ENCODE results near the gene SAT2.

SAT2 gene

GRCh38 chr17:7589204-7589868, 38.3 kb downstream of the SAT2 start:
- peak; percentile 77 to 82 (median 78) for TF ChIP-seq CTCF (IDR thresholded peaks at IDR 0.05; ENCODE audit: unreplicated experiment in 3 of 3)
- H3K4me1 Mint-ChIP-seq: peaks cover 28% of the 10 kb centered on the region
- no peaks in the 10 kb centered on the region for H3K27me3 Mint-ChIP-seq (ENCODE audit: low read depth)

GRCh38 chr17:7588553-7589203, 38.9 kb downstream of the SAT2 start:
- no peaks in the 10 kb centered on the region for H3K27me3 Mint-ChIP-seq (ENCODE audit: low read depth)
- TF ChIP-seq CTCF (IDR thresholded peaks at IDR 0.05; ENCODE audit: unreplicated experiment in 3 of 3): no peak
- H3K4me3 Mint-ChIP-seq: no peak overlapping the region
- H3K9me3 Mint-ChIP-seq: no peaks in the 10 kb centered on the region
- H3K36me3 Mint-ChIP-seq (ENCODE audit: low read depth): peaks cover 51% of the 10 kb centered on the region
- H3K27ac Mint-ChIP-seq: no peak overlapping the region
- peaks cover 34% of the 10 kb centered on the region for H3K4me1 Mint-ChIP-seq

More at GRCh38 chr17:7589204-7589868, 38.3 kb downstream of the SAT2 start:
- H3K9me3 Mint-ChIP-seq: no peaks in the 10 kb centered on the region
- H3K4me3 Mint-ChIP-seq: peak overlapping the region in 2 of 3 experiments; percentile 60 to 66
- peaks cover 57% of the 10 kb centered on the region for H3K36me3 Mint-ChIP-seq (ENCODE audit: low read depth)
- H3K27ac Mint-ChIP-seq: no peak overlapping the region

DNA sequence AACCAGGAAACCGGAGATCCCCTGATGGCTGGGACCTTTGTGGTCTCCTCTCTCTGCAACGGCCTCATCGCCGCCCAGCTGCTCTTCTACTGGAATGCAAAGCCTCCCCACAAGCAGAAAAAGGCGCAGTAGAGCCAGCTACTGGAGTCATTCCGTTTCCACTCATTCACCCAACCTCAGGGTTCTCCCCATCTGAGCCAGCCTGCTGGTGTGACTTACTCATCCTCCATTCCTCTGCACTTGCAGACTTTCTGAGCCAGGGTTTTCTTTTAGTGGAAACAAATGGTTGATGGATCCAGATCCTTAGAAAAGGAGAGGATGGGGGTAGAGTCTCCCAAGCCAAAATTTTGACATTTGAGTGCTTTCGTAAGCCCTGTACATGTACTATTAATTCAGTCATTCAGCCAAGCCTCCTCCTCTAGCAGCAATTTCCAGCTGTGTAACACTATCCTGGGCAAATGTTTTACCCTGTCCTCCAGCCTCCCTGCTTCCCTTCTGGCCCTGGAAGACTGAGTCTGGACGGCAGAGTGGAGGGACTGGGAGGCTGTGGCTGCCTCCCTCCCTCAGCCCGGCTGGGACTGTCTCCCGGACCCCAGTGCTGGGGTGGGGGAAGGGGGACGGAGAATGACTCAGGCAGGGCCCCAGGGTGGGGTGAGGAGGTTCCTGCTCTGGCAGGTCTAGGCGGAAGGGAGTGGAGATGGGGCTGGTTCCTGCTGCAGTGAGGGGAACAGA, 40.0 kb downstream of the SAT2 start:
- Mint-ChIP-seq H3K4me1 (peaks cover 35% of the 10 kb centered on the region), H3K27me3 (ENCODE audit: low read depth) (no peaks in the 10 kb centered on the region), H3K9me3 (no peaks in the 10 kb centered on the region), H3K27ac (peak overlapping the region; percentile 75 to 89 (median 77)), H3K36me3 (ENCODE audit: low read depth) (peaks cover 42% of the 10 kb centered on the region), H3K4me3 (peak overlapping the region; percentile 51 to 81 (median 67))
- no peak for TF ChIP-seq CTCF (IDR thresholded peaks at IDR 0.05; ENCODE audit: unreplicated experiment in 3 of 3)

DNA sequence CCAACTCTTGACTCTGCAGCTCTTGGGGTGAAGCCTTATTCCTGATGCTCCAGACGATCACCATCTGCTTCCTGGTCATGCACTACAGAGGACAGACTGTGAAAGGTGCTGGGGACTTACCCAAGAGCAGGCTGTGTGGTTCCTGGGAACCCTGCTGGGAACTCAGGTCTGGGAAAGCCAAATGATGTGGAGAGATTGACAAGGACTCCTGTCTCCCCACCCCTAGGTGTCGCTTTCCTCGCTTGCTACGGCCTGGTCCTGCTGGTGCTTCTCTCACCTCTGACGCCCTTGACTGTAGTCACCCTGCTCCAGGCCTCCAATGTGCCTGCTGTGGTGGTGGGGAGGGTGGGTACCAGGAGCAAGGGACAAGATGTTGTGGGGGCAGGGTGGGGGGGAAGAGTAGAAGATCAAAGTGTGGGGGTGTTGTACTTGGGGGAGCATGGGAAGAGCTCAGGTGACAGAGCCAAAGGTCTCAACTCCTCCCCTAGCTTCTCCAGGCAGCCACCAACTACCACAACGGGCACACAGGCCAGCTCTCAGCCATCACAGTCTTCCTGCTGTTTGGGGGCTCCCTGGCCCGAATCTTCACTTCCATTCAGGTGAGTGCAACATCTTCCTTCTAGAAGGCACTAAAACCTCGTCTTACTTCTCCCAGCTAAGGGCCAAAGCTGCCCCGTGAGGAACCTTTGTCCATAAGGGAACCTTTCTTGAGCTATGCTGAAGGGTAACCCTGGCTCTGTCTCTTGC, 40.8 kb downstream of the SAT2 start:
- Mint-ChIP-seq H3K36me3 (ENCODE audit: low read depth) (peaks cover 38% of the 10 kb centered on the region), H3K9me3 (no peaks in the 10 kb centered on the region), H3K27me3 (ENCODE audit: low read depth) (peaks cover 4% of the 10 kb centered on the region), H3K27ac (peak overlapping the region; percentile 75 to 89 (median 77)), H3K4me1 (peaks cover 42% of the 10 kb centered on the region), H3K4me3 (peak overlapping the region; percentile 51 to 81 (median 67))
- no peak for TF ChIP-seq CTCF (IDR thresholded peaks at IDR 0.05; ENCODE audit: unreplicated experiment in 3 of 3)

- H3K4me3 Mint-ChIP-seq: peak within 1 kb of the TSS; percentile 95 to 98 (median 97)
- H3K36me3 Mint-ChIP-seq (ENCODE audit: low read depth): peaks cover 42% of the 10 kb centered on the region
- no peaks in the 10 kb centered on the region for H3K9me3 Mint-ChIP-seq
- H3K27me3 Mint-ChIP-seq (ENCODE audit: low read depth): peaks cover 4% of the 10 kb centered on the region
- TF ChIP-seq CTCF (IDR thresholded peaks at IDR 0.05; ENCODE audit: unreplicated experiment in 3 of 3): no peak
- peak within 1 kb of the TSS; percentile 100 for H3K27ac Mint-ChIP-seq
- peaks cover 58% of the 10 kb centered on the region for H3K4me1 Mint-ChIP-seq
These were observed 44.1 kb downstream of the SAT2 start, which contains the start of gene MPDU1 for GRCh38 chr17:7583253-7584109. MPDU1 (plus strand) TSS chr17:7583852; CDS start chr17:7583863, 11 bp downstream.

Measured in nephron (organoid).